AG10803 (cell line): ENCODE measurements around the gene VCL.

ENCODE experiments used
- DNase-seq: peaks from one replicate; pipeline ENCODE4 v3.0.0; 2010; ENCODE audit warnings: low read depth
- H3K4me3 ChIP-seq: 2 replicates; pipeline ENCODE4 v1.5.1; 2011; ENCODE audit warnings: mild to moderate bottlenecking, low read length, control low read depth
- CTCF ChIP-seq: conservative IDR thresholded peaks from 2 replicates; pipeline ENCODE4 v1.5.1; 2011; ENCODE audit warnings: mild to moderate bottlenecking, low read length, control low read depth, inconsistent platforms

Gene VCL

GRCh38 chr10:73967022-73967429 lies 30.9 kb upstream of the VCL start:
- H3K4me3 ChIP-seq: no peak overlapping the region
- TF ChIP-seq CTCF: no peak
- DNase-seq: no peak

GRCh38 chr10:73967544-73967943 lies 30.4 kb upstream of the VCL start:
- no peak for TF ChIP-seq CTCF
- no peak for DNase-seq
- H3K4me3 ChIP-seq: no peak overlapping the region

GRCh38 chr10:73968098-73968521 lies 29.8 kb upstream of the VCL start:
- TF ChIP-seq CTCF: no peak
- H3K4me3 ChIP-seq: no peak overlapping the region
- peak; percentile 40 for DNase-seq

- DNase-seq: no peak
- TF ChIP-seq CTCF: no peak
- no peak overlapping the region for H3K4me3 ChIP-seq
Measured at GRCh38 chr10:73969224-73969841, 28.6 kb upstream of the VCL start.

- DNase-seq: no peak
- TF ChIP-seq CTCF: no peak
- no peak overlapping the region for H3K4me3 ChIP-seq
Measured at GRCh38 chr10:73970845-73971244, 27.1 kb upstream of the VCL start.

- TF ChIP-seq CTCF: no peak
- no peak overlapping the region for H3K4me3 ChIP-seq
- DNase-seq: no peak
Measured at GRCh38 chr10:73971636-73972354, 26.1 kb upstream of the VCL start.

GRCh38 chr10:73973427-73973826 lies 24.5 kb upstream of the VCL start:
- no peak overlapping the region for H3K4me3 ChIP-seq
- no peak for TF ChIP-seq CTCF
- DNase-seq: no peak
